Astrocyte (in vitro differentiated cells and primary cell): Measurements from ENCODE around the gene THUMPD2.

Experiments used
- CTCF ChIP-seq: IDR thresholded peaks from 2 replicates; pipeline ENCODE4 v1.5.1; 2011; ENCODE audit warnings: low read depth, mild to moderate bottlenecking, inconsistent platforms, low read length, moderate library complexity; ENCODE audit not compliant: insufficient read depth
- EZH2 ChIP-seq: IDR thresholded peaks from 2 replicates; pipeline ENCODE4 v1.6.1; 2012; ENCODE audit warnings: mild to moderate bottlenecking, low read length, inconsistent platforms; ENCODE audit not compliant: insufficient read depth

DNA sequence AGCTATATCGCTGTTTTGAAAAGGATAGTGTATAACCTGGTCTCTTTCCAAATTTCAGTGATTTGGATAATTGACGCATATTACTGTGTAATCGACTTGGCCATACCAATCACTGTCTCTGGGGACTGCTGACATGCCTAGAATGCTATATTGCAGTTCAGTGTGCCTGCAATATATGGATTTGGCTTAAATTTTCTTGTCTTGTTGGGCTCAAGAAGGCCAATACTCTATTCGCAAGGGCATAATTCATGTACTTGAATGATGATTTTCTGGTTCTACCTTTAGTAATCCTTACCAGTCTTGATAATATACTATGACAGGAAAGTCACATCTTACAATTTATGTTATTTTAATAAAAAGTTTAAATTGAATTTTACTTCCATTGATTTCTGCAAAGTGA is 21.7 kb upstream of the THUMPD2 start:
- no peak for TF ChIP-seq CTCF
- TF ChIP-seq EZH2 = no peak
